Activated CD8-positive, alpha-beta memory T cell treated with anti-CD3 and anti-CD28 coated beads for 1 hour (primary cell): ENCODE results near the gene GNAT1.
"Not testable (repeated sequence)": the region's sequence is repeated elsewhere in the genome, so short reads cannot be mapped to it uniquely, and the experiment has no call there.

Experiments used
- DNase-seq, 2 donors: peaks; one replicate each; pipeline ENCODE4 v3.0.0-alpha.2; 2020; ENCODE audit warnings: low read depth in 1 of 2; ENCODE audit errors: extremely low read depth in 1 of 2

GNAT1 gene

GRCh38 chr3:50237754-50238548 lies 46.5 kb downstream of the GNAT1 start:
- peak; percentile 58 to 77 for DNase-seq

- no peak for DNase-seq
Observed at GRCh38 chr3:50238549-50239026, 47.2 kb downstream of the GNAT1 start.

GRCh38 chr3:50239649-50240048 lies 48.2 kb downstream of the GNAT1 start:
- DNase-seq: no peak

- DNase-seq: no peak
Observed at GRCh38 chr3:50241163-50241562, 49.8 kb downstream of the GNAT1 start.

- no peak for DNase-seq
Observed at GRCh38 chr3:50241713-50242380, 50.4 kb downstream of the GNAT1 start.

GRCh38 chr3:50242381-50242770 lies 51.0 kb downstream of the GNAT1 start:
- no peak for DNase-seq

GRCh38 chr3:50242851-50243542 lies 51.6 kb downstream of the GNAT1 start:
- DNase-seq: no peak

- DNase-seq: no peak
Observed at GRCh38 chr3:50243543-50243895, 52.1 kb downstream of the GNAT1 start.

- DNase-seq: not testable (repeated sequence)
Observed at GRCh38 chr3:50244813-50245212, 53.4 kb downstream of the GNAT1 start.

- DNase-seq: no peak
Observed at GRCh38 chr3:50245251-50245745, 53.9 kb downstream of the GNAT1 start.

- DNase-seq: peak; percentile 90 to 96
Observed at GRCh38 chr3:50245831-50246516, 54.6 kb downstream of the GNAT1 start.

GRCh38 chr3:50246517-50246954 lies 55.1 kb downstream of the GNAT1 start:
- DNase-seq: peak; percentile 59 to 60
